GM21723 (cell line): ENCODE data around the gene TP53I11.

Experiments
- ATAC-seq: cut with Tn5 transposase; IDR thresholded peaks from one replicate; pipeline ENCODE4 v1.9.1; 2021; ENCODE audit warnings: mild to moderate bottlenecking, moderate library complexity; ENCODE audit not compliant: unreplicated experiment

TP53I11 gene

GRCh38 chr11:44950625-44951476, at the start of gene TP53I11:
TP53I11 (minus strand) TSS chr11:44950883; CDS start chr11:44938335, 12,548 bp downstream.
- ATAC-seq, result no peak

- no peak for ATAC-seq
These were observed 48.4 kb upstream of the TP53I11 start for GRCh38 chr11:44999068-44999467.

GRCh38 chr11:44998051-44998450, 47.4 kb upstream of the TP53I11 start:
- ATAC-seq, result no peak

- ATAC-seq, result no peak
These were observed 46.9 kb upstream of the TP53I11 start for GRCh38 chr11:44997566-44997965.

- no peak for ATAC-seq
These were observed 44.1 kb upstream of the TP53I11 start for GRCh38 chr11:44994753-44995152.

GRCh38 chr11:44993971-44994704, 43.5 kb upstream of the TP53I11 start:
- no peak for ATAC-seq

GRCh38 chr11:44992774-44993173, 42.1 kb upstream of the TP53I11 start:
- no peak for ATAC-seq

GRCh38 chr11:44992181-44992582, 41.5 kb upstream of the TP53I11 start:
- ATAC-seq, result no peak

- ATAC-seq, result no peak
These were observed 40.0 kb upstream of the TP53I11 start for GRCh38 chr11:44990665-44991064.

GRCh38 chr11:44989831-44990566, 39.3 kb upstream of the TP53I11 start:
- no peak for ATAC-seq

GRCh38 chr11:44988981-44989635, 38.4 kb upstream of the TP53I11 start:
- no peak for ATAC-seq

GRCh38 chr11:44988111-44988510, 37.4 kb upstream of the TP53I11 start:
- ATAC-seq, result no peak

- ATAC-seq, result no peak
These were observed 36.8 kb upstream of the TP53I11 start for GRCh38 chr11:44987506-44987905.

- ATAC-seq, result no peak
These were observed 35.6 kb upstream of the TP53I11 start for GRCh38 chr11:44986315-44986714.

- ATAC-seq, result no peak
These were observed 35.0 kb upstream of the TP53I11 start for GRCh38 chr11:44985721-44986120.

GRCh38 chr11:44983786-44984185, 33.1 kb upstream of the TP53I11 start:
- no peak for ATAC-seq

- ATAC-seq, result no peak
These were observed 31.9 kb upstream of the TP53I11 start for GRCh38 chr11:44982496-44983062.

- ATAC-seq, result no peak
These were observed 30.1 kb upstream of the TP53I11 start for GRCh38 chr11:44980533-44981427.

- no peak for ATAC-seq
These were observed 29.1 kb upstream of the TP53I11 start for GRCh38 chr11:44979543-44980399.
